ENCODE data around the gene UBE3D. TPM values are rescaled to one million over a fixed set of nuclear protein-coding genes. Genes with fewer than 3 reads are reported as not detected.

UBE3D gene
- total and polyA plus RNA-seq, 2 of the 4 experiments (the other 2 are of a cell fraction), result 3.2 to 6.3 TPM

DNA sequence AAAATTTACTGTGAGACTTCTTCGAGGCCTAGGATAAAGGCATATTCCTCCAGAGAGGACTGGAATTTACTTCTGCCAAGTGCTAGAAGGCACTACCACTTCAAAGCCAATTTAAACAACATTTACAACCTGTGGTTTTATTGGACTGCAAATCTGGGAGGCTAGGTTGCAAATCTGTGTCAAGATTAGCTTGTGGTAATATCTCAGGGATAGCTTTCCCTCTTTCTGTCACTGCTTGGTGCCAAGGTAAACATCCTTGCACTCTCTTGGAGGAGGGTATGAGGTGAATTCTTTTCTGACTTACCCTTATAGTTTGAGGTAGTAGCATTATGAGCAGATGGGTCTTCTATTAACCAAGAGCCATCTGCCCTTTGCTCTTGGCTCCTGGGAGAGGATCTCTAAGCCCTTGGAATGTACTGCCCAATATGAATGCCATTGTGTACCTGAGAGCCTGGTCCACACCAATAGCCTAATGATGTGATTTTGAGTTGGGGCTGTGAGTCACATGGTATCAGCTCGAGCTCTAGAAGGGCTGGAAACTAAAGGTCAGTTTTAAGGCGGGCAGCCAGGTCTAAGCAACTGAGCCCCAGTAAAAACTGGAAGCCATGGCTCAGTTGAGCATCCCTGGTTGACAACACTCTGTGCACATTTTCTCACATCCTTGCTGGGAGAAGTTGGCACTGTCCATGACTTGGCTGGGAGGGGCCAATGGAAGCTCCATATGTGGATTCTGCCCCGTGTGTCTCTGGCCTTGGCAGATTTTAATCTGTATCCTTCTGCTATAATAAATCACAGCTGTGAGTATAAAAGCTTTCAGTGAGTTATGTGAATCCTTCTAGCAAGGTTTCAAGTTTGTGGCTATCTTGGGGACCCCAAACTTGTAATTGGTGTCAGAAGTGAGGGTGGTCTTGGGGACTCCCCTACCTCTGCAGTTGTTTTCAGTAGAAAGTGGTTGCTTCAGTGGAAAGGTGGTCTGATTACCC is 188.1 kb downstream of the UBE3D start (continued):
- no peak for TF ChIP-seq BHLHE40 (IDR thresholded peaks at IDR 0.05; ENCODE audit: low read depth, low read length)

DNA sequence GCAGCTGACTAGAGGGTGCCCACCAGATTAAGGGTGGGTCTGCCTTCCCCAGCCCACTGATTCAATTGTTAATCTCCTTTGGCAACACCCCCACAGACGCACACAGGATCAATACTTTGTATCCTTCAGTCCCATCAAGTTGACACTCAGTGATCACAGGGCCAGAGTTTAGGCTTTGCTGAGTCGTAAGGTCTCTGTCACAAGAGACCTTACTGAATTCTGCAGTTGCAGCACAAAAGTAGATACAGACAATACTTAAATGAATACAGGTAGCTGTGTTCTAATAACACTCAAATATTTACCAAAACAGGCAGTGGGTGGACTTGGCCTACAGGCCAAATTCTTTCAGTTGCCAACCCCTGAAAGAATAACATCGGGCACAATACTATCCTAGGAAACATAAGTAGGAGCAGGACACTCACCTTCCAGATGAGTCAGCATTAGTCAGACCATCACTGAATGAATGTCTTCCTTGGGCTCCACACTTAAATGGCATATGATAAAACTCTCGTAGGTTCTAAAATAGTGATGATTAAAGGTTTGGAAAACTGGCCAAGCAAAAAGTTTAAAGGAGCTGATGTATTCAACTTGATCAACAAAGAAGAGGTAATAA is 190.0 kb downstream of the UBE3D start:
- dilution Hi-C loops (cut with HindIII; ENCODE audit: low sequenced_read_pairs, unreplicated experiment), result no loop called here

More for the DNA sequence above, 190.0 kb downstream of the UBE3D start:
- no peak overlapping the region for H3K4me2 ChIP-seq (ENCODE audit: low read depth, low read length)
- H3K4me1 ChIP-seq (ENCODE audit: control insufficient read depth, insufficient read depth, low read length), result peaks cover 2% of the 10 kb centered on the region; the same call in 1 of the 2 replicates
- no peaks in the 10 kb centered on the region for H3K27me3 ChIP-seq (ENCODE audit: control insufficient read depth, insufficient read depth, low read length)
- CTCF ChIA-PET, result no interaction called here
- H3K23ac ChIP-seq (ENCODE audit: low read depth, low read length), result no peak overlapping the region
- H3K56ac ChIP-seq (ENCODE audit: extremely low read depth, insufficient read depth, low read length), result no peak overlapping the region
- no peak overlapping the region for H3K27ac ChIP-seq (ENCODE audit: insufficient read depth, low read length)
- BruUV-seq (replicated peaks), result no TSS peak
- no peak overlapping the region for H2BK120ac ChIP-seq (ENCODE audit: low read depth, low read length)
- H3K14ac ChIP-seq (replicated peaks; ENCODE audit: low read depth, low read length), result no peak overlapping the region
- no peak overlapping the region for H2BK15ac ChIP-seq (ENCODE audit: low read depth, low read length)
- DNase-seq, result peak; percentile 91
- H2AK5ac ChIP-seq (ENCODE audit: low read depth, low read length), result no peak overlapping the region
- H4K8ac ChIP-seq (ENCODE audit: low read depth in 2 of 2, low read length in 2 of 2), result no peak overlapping the region
- ATAC-seq (ENCODE audit: low read depth), result peak; percentile 81
- H3K9ac ChIP-seq (ENCODE audit: low read depth, low read length), result no peak overlapping the region
- in situ Hi-C loops (cut with MboI; ENCODE audit: low sequenced_read_pairs) (no loop called here), intact Hi-C loops (cut with micrococcal nuclease) (no loop called here)
- POLR2A ChIA-PET (ENCODE audit: unreplicated experiment), result no interaction called here
- no peaks in the 10 kb centered on the region for H4K20me1 ChIP-seq (ENCODE audit: insufficient read depth, low read length)
- H2BK5ac ChIP-seq (ENCODE audit: low read depth, low read length, poor library complexity, severe bottlenecking), result no peak overlapping the region
- no peaks in the 10 kb centered on the region for H3K79me1 ChIP-seq (ENCODE audit: low read depth in 1 of 2, low read length in 2 of 2)
- no peak overlapping the region for H2AFZ ChIP-seq (replicated peaks; ENCODE audit: low read length, poor library complexity)
- no peak overlapping the region for H3K18ac ChIP-seq (ENCODE audit: low read depth, low read length)
- no peak overlapping the region for H2AK9ac ChIP-seq (replicated peaks; ENCODE audit: low read depth, low read length, poor library complexity)
- WGBS, 2 experiments (ENCODE audit: extremely low coverage in 2 of 2, insufficient read length in 1 of 2), result no CpG with 5 or more reads among the region's 4 CpGs
- no peak overlapping the region for H2BK20ac ChIP-seq (ENCODE audit: low read depth, low read length)
- no peaks in the 10 kb centered on the region for H3K9me1 ChIP-seq (ENCODE audit: insufficient read depth, low read length)
- TF ChIP-seq MAFK (IDR thresholded peaks at IDR 0.05; ENCODE audit: low read depth, low read length), result peak; percentile 89
- no peak for TF ChIP-seq RFX5 (IDR thresholded peaks at IDR 0.05; ENCODE audit: low read depth, low read length)
- peak; percentile 53; the same call in 1 of the 2 replicates for TF ChIP-seq NFE2L2 (IDR thresholded peaks at IDR 0.05; ENCODE audit: low read depth, low read length)
- TF ChIP-seq, protein P1, sequence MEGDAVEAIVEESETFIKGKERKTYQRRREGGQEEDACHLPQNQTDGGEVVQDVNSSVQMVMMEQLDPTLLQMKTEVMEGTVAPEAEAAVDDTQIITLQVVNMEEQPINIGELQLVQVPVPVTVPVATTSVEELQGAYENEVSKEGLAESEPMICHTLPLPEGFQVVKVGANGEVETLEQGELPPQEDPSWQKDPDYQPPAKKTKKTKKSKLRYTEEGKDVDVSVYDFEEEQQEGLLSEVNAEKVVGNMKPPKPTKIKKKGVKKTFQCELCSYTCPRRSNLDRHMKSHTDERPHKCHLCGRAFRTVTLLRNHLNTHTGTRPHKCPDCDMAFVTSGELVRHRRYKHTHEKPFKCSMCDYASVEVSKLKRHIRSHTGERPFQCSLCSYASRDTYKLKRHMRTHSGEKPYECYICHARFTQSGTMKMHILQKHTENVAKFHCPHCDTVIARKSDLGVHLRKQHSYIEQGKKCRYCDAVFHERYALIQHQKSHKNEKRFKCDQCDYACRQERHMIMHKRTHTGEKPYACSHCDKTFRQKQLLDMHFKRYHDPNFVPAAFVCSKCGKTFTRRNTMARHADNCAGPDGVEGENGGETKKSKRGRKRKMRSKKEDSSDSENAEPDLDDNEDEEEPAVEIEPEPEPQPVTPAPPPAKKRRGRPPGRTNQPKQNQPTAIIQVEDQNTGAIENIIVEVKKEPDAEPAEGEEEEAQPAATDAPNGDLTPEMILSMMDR (conservative IDR thresholded peaks at IDR 0.05; ENCODE audit: low read depth, low read length), result no peak
- TF ChIP-seq MAZ (IDR thresholded peaks at IDR 0.05; ENCODE audit: borderline replicate concordance, low read depth, low read length), result no peak
- peak; percentile 79 for TF ChIP-seq FOS (IDR thresholded peaks at IDR 0.05; ENCODE audit: low read depth, low read length)
- H4K91ac ChIP-seq (ENCODE audit: insufficient read depth, low read depth, low read length), result no peak overlapping the region
- H3K4ac ChIP-seq (ENCODE audit: low read depth, low read length), result no peak overlapping the region
- H3K9me3 ChIP-seq (ENCODE audit: control insufficient read depth, insufficient read depth, low read length), result no peaks in the 10 kb centered on the region
- no peak overlapping the region for H4K5ac ChIP-seq (ENCODE audit: low read depth, low read length)
- no peak overlapping the region for H3K4me3 ChIP-seq (ENCODE audit: insufficient read depth, low read depth, low read length)
- no peaks in the 10 kb centered on the region for H3K36me3 ChIP-seq (ENCODE audit: control insufficient read depth, insufficient read depth, low read length)

Data from IMR-90 (cell line).